Ammon's horn (tissue), 1 donor: ENCODE results near the gene KPNB1.

Source experiments
- DNase-seq: peaks from one replicate; pipeline ENCODE4 v3.0.0-alpha.2; 2016; ENCODE audit warnings: low spot score

KPNB1 gene

GRCh38 chr17:47636273-47637030, 13.3 kb upstream of the KPNB1 start:
- DNase-seq = no peak

- no peak for DNase-seq
Observed at GRCh38 chr17:47638903-47639302, 10.8 kb upstream of the KPNB1 start.

GRCh38 chr17:47640076-47640475, 9.6 kb upstream of the KPNB1 start:
- DNase-seq = no peak

- no peak for DNase-seq
Observed at GRCh38 chr17:47641202-47641601, 8.5 kb upstream of the KPNB1 start.

GRCh38 chr17:47643116-47643515, 6.6 kb upstream of the KPNB1 start:
- DNase-seq = no peak

- DNase-seq = no peak
Observed at GRCh38 chr17:47644324-47644723, 5.4 kb upstream of the KPNB1 start.

- no peak for DNase-seq
Observed at GRCh38 chr17:47649972-47650524, 329 bp downstream of the KPNB1 start.

GRCh38 chr17:47650525-47651522, 1.1 kb downstream of the KPNB1 start:
- DNase-seq = peak; percentile 98

- DNase-seq = no peak
Observed at GRCh38 chr17:47651704-47652103, 2.0 kb downstream of the KPNB1 start.

GRCh38 chr17:47652570-47652969, 2.9 kb downstream of the KPNB1 start:
- no peak for DNase-seq

GRCh38 chr17:47653442-47653841, 3.7 kb downstream of the KPNB1 start:
- DNase-seq = no peak

GRCh38 chr17:47654991-47655390, 5.3 kb downstream of the KPNB1 start:
- no peak for DNase-seq

GRCh38 chr17:47660064-47660492, 10.4 kb downstream of the KPNB1 start:
- no peak for DNase-seq

- DNase-seq = peak; percentile 85
Observed at GRCh38 chr17:47663912-47664623, 14.3 kb downstream of the KPNB1 start.

- DNase-seq = no peak
Observed at GRCh38 chr17:47664624-47664941, 14.9 kb downstream of the KPNB1 start.

- DNase-seq = no peak
Observed at GRCh38 chr17:47665655-47666054, 15.9 kb downstream of the KPNB1 start.

GRCh38 chr17:47669081-47669480, 19.4 kb downstream of the KPNB1 start:
- no peak for DNase-seq

GRCh38 chr17:47670064-47670463, 20.3 kb downstream of the KPNB1 start:
- no peak for DNase-seq

- DNase-seq = no peak
Observed at GRCh38 chr17:47674499-47674898, 24.8 kb downstream of the KPNB1 start.

GRCh38 chr17:47675380-47676198, 25.9 kb downstream of the KPNB1 start:
- DNase-seq = no peak

- no peak for DNase-seq
Observed at GRCh38 chr17:47676199-47676472, 26.4 kb downstream of the KPNB1 start.
